Lung (tissue), 12 donors: ENCODE results near the gene TMEM108. TPM values are rescaled to one million over a fixed set of nuclear protein-coding genes. Genes with fewer than 3 reads are reported as not detected.

Experiments used
- ATAC-seq: fragments of 200-7000 bp; cut with Tn5 transposase; one replicate; pipeline ENCODE4 v1.9.1; 2020; ENCODE audit warnings: moderate number of reproducible peaks; ENCODE audit not compliant: insufficient read depth, low FRiP score
- DNase-seq, 3 donors: peaks; one replicate each; pipeline ENCODE4 v3.0.0-alpha.2; 2013 to 2017
- H3K27ac ChIP-seq, 2 donors: one replicate each; pipeline ENCODE4 v1.5.1; 2013; ENCODE audit warnings: mild to moderate bottlenecking in 2 of 2, moderate library complexity in 2 of 2, control low read depth in 1 of 2, inconsistent platforms in 1 of 2, low read depth in 1 of 2, low read length in 1 of 2
- H3K27me3 ChIP-seq, 3 donors: one replicate each; pipeline ENCODE4 v1.5.1; 2013; ENCODE audit warnings: low read length in 2 of 3; ENCODE audit not compliant: control insufficient read depth in 3 of 3, insufficient read depth in 3 of 3
- H3K36me3 ChIP-seq, 4 donors: one replicate each; pipeline ENCODE4 v1.5.1; 2013; ENCODE audit warnings: low read length in 4 of 4, mild to moderate bottlenecking in 1 of 4, moderate library complexity in 1 of 4; ENCODE audit not compliant: control insufficient read depth in 4 of 4, insufficient read depth in 4 of 4
- H3K4me1 ChIP-seq, 5 donors: one replicate each; pipeline ENCODE4 v1.5.1; 2013; ENCODE audit warnings: low read length in 5 of 5, mild to moderate bottlenecking in 2 of 5, moderate library complexity in 1 of 5; ENCODE audit not compliant: control insufficient read depth in 5 of 5, insufficient read depth in 5 of 5
- H3K4me3 ChIP-seq: one replicate; pipeline ENCODE4 v1.5.1; 2013; ENCODE audit warnings: mild to moderate bottlenecking, control low read depth, moderate library complexity
- H3K9ac ChIP-seq, 2 donors: one replicate each; pipeline ENCODE4 v1.5.1; 2013; ENCODE audit warnings: low read length in 2 of 2, control low read depth in 1 of 2; ENCODE audit not compliant: insufficient read depth in 1 of 2
- H3K9me3 ChIP-seq, 4 donors: one replicate each; pipeline ENCODE4 v1.5.1; 2013; ENCODE audit warnings: low read length in 3 of 4, mild to moderate bottlenecking in 1 of 4, moderate library complexity in 1 of 4; ENCODE audit not compliant: control insufficient read depth in 4 of 4, insufficient read depth in 3 of 4
- CTCF ChIP-seq: IDR thresholded peaks from 2 replicates; pipeline ENCODE4 v1.5.1; 2012; ENCODE audit warnings: mild to moderate bottlenecking; ENCODE audit errors: control extremely low read depth, extremely low read depth
- WGBS, 2 donors: extraction: QIAGEN DNeasy Blood & Tissue Kit; methylation state at CpG; one replicate each; pipeline ENCODE4 v1.1.7; 2013; 5-methylcytosine and 5-hydroxymethylcytosine counted together
- polyA plus RNA-seq, 2 donors: library from polyadenylated mRNA; stranded (reverse); fragments of 200-250 nt; gene quantifications; one replicate each; pipeline ENCODE4 v1.2.1, GENCODE V29; 2013
- total RNA-seq, 2 donors: library from RNA; depleted of rRNA in 1 of 2; stranded (reverse); fragments of >200 nt in 1 of 2; gene quantifications; one replicate each; pipeline ENCODE4 v1.2.1, GENCODE V29; 2014 to 2021
- donor health status: control.
- donor health status: control.
- donor health status: Bipolar disorder and iron deficiency.
- donor health status: healthy.
- donor health status: DM: yes; HTN: yes; CAD: no.

TMEM108 gene
- total and polyA plus RNA-seq, 4 donors = 3.0 to 16.9 (median 7.6) TPM

- ATAC-seq (no peak), DNase-seq (no peak)
- H3K36me3 ChIP-seq = peaks cover 0 to 2% (median 0%) of the 10 kb centered on the region in 4 donors
- no peak overlapping the region for H3K9ac ChIP-seq
- no peaks in the 10 kb centered on the region for H3K27me3 ChIP-seq
- 92% methylated on average over 2 of the region's 2 CpGs for WGBS, 2 donors
- no peak for TF ChIP-seq CTCF
- H3K9me3 ChIP-seq = no peaks in the 10 kb centered on the region
- no peak overlapping the region for H3K27ac ChIP-seq
- H3K4me3 ChIP-seq = no peak overlapping the region
- H3K4me1 ChIP-seq = peaks cover 0 to 31% (median 11%) of the 10 kb centered on the region in 5 donors
Observed at GRCh38 chr3:133371181-133371580, 333.0 kb downstream of the TMEM108 start.

- no peak overlapping the region for H3K9ac ChIP-seq
- no peak overlapping the region for H3K27ac ChIP-seq
- peaks cover 0 to 2% (median 0%) of the 10 kb centered on the region in 4 donors for H3K36me3 ChIP-seq
- no peaks in the 10 kb centered on the region for H3K27me3 ChIP-seq
- H3K4me3 ChIP-seq = no peak overlapping the region
- H3K4me1 ChIP-seq = peaks cover 0 to 34% (median 11%) of the 10 kb centered on the region in 5 donors
- ATAC-seq (no peak), DNase-seq (no peak)
- H3K9me3 ChIP-seq = no peaks in the 10 kb centered on the region
- WGBS, 2 donors = 91 to 100% methylated on average over 1 of the region's 1 CpG
- TF ChIP-seq CTCF = no peak
Observed at GRCh38 chr3:133371676-133372075, 333.5 kb downstream of the TMEM108 start.

- ATAC-seq (no peak), DNase-seq (no peak)
- no peak for TF ChIP-seq CTCF
- no peak overlapping the region for H3K9ac ChIP-seq
- no peak overlapping the region for H3K27ac ChIP-seq
- H3K4me1 ChIP-seq = peaks cover 0 to 10% (median 0%) of the 10 kb centered on the region in 5 donors
- H3K27me3 ChIP-seq = no peaks in the 10 kb centered on the region
- no peaks in the 10 kb centered on the region for H3K9me3 ChIP-seq
- no peak overlapping the region for H3K4me3 ChIP-seq
- WGBS, 2 donors = 88 to 96% methylated on average over 4 of the region's 4 CpGs
- peaks cover 0 to 2% (median 0%) of the 10 kb centered on the region in 4 donors for H3K36me3 ChIP-seq
Observed at GRCh38 chr3:133374708-133375402, 336.7 kb downstream of the TMEM108 start.

- DNase-seq (no peak), ATAC-seq (no peak)
- no peak for TF ChIP-seq CTCF
- Histone ChIP-seq H3K9ac (no peak overlapping the region), H3K4me3 (no peak overlapping the region), H3K4me1 (peaks cover 0 to 9% (median 0%) of the 10 kb centered on the region in 5 donors), H3K27ac (no peak overlapping the region), H3K9me3 (no peaks in the 10 kb centered on the region), H3K36me3 (peaks cover 0 to 5% (median 1%) of the 10 kb centered on the region in 4 donors), H3K27me3 (no peaks in the 10 kb centered on the region)
Observed at GRCh38 chr3:133375403-133375745, 337.2 kb downstream of the TMEM108 start.
